Stimulated activated naive CD4-positive, alpha-beta T cell treated with Interleukin-2 at 50 U/mL for 16 hours (primary cell): Measurements from ENCODE around the gene PSMB5.

Source experiments
- DNase-seq: peaks from one replicate; lab custom pipeline; 2025; lab: John Stamatoyannopoulos, UW

PSMB5 gene

GRCh38 chr14:22986508-22987054 is 48.1 kb downstream of the PSMB5 start:
- DNase-seq = peak; percentile 82

GRCh38 chr14:22985894-22986507 is 48.7 kb downstream of the PSMB5 start:
- no peak for DNase-seq

- DNase-seq = no peak
Measured at GRCh38 chr14:22984959-22985658, 49.6 kb downstream of the PSMB5 start.

- DNase-seq = peak; percentile 81
Measured at GRCh38 chr14:22982477-22983245, 52.0 kb downstream of the PSMB5 start, which contains the start of gene AJUBA. Gene AJUBA, minus strand, starts transcription at chr14:22982551. Its CDS starts 285 bp downstream, at chr14:22982266.

- DNase-seq = no peak
Measured at GRCh38 chr14:22981876-22982476, 52.7 kb downstream of the PSMB5 start.

GRCh38 chr14:22981090-22981875 is 53.4 kb downstream of the PSMB5 start:
- no peak for DNase-seq

- DNase-seq = peak; percentile 39
Measured at GRCh38 chr14:22980672-22981089, 54.0 kb downstream of the PSMB5 start.

GRCh38 chr14:22979748-22980392 is 54.8 kb downstream of the PSMB5 start:
- DNase-seq = no peak

GRCh38 chr14:22978981-22979671 is 55.6 kb downstream of the PSMB5 start:
- no peak for DNase-seq

- DNase-seq = no peak
Measured at GRCh38 chr14:22978487-22978837, 56.2 kb downstream of the PSMB5 start.

- no peak for DNase-seq
Measured at GRCh38 chr14:22977684-22978486, 56.8 kb downstream of the PSMB5 start.

- no peak for DNase-seq
Measured at GRCh38 chr14:22977434-22977683, 57.3 kb downstream of the PSMB5 start.

- DNase-seq = no peak
Measured at GRCh38 chr14:22976620-22977433, 57.9 kb downstream of the PSMB5 start.
